OCI-LY7 (cell line): ENCODE results near the gene ALG14. TPM values are rescaled to one million over a fixed set of nuclear protein-coding genes. Genes with fewer than 3 reads are reported as not detected.

Source experiments
- BruUV-seq: library from RNA; stranded (reverse); fragments of 400-500 nt; replicated peaks from 2 replicates; lab custom pipeline; 2021; lab: Mats Ljungman, UMichigan
- CTCF ChIA-PET: fragments of 300-600 bp; sonication (Branson Sonifier 250); formaldehyde crosslinking; loops from one replicate; lab custom pipeline; 2022; ENCODE audit warnings: antibody characterized with exemption; ENCODE audit not compliant: unreplicated experiment; lab: Charles Lee
- POLR2A ChIA-PET: fragments of 300-600 bp; sonication (Branson Sonifier 250); formaldehyde crosslinking; loops from one replicate; lab custom pipeline; 2022; ENCODE audit warnings: antibody characterized with exemption; lab: Charles Lee
- DNase-seq: peaks from one replicate; pipeline ENCODE4 v3.0.0-alpha.2; 2015; ENCODE audit warnings: low spot score
- H2AFZ ChIP-seq: fragments of 200-600 bp; sonication (generic), shearing (Covaris generic); 2 replicates; pipeline ENCODE4 v1.6.1; 2014; ENCODE audit warnings: mild to moderate bottlenecking, antibody characterized with exemption, low read length, moderate library complexity
- H3K27ac ChIP-seq: fragments of 200-600 bp; sonication (generic); 2 replicates; pipeline ENCODE4 v1.5.1; 2014; ENCODE audit warnings: mixed run types, low read depth, mild to moderate bottlenecking, moderate library complexity, low read length, inconsistent platforms; ENCODE audit not compliant: poor library complexity, severe bottlenecking
- H3K36me3 ChIP-seq: fragments of 200-600 bp; sonication (generic); 2 replicates; pipeline ENCODE4 v1.6.1; 2014; ENCODE audit warnings: mild to moderate bottlenecking, antibody characterized with exemption, low read length, moderate library complexity, mixed read lengths; ENCODE audit not compliant: insufficient read depth
- H3K4me1 ChIP-seq: fragments of 200-600 bp; sonication (generic); 2 replicates; pipeline ENCODE4 v1.5.1; 2014; ENCODE audit warnings: mild to moderate bottlenecking, low read length; ENCODE audit not compliant: insufficient read depth, poor library complexity, severe bottlenecking
- H3K4me2 ChIP-seq: fragments of 200-600 bp; sonication (generic); 2 replicates; pipeline ENCODE4 v1.6.1; 2014; ENCODE audit warnings: mild to moderate bottlenecking, low read length
- H3K4me3 ChIP-seq: fragments of 200-600 bp; sonication (generic); 2 replicates; pipeline ENCODE4 v1.5.1; 2014; ENCODE audit warnings: mild to moderate bottlenecking, low read depth, low read length; ENCODE audit not compliant: poor library complexity, severe bottlenecking
- H3K79me2 ChIP-seq: fragments of 200-600 bp; sonication (generic); 2 replicates; pipeline ENCODE4 v1.6.1; 2016; ENCODE audit warnings: low read depth, mild to moderate bottlenecking, low read length, moderate library complexity, mixed read lengths; ENCODE audit not compliant: insufficient read depth
- H3K9me2 ChIP-seq: fragments of 200-600 bp; sonication (generic); 2 replicates; pipeline ENCODE4 v1.6.1; 2016; ENCODE audit warnings: mild to moderate bottlenecking, low read length, mixed read lengths; ENCODE audit not compliant: insufficient read depth
- H3K9me3 ChIP-seq: fragments of 200-600 bp; sonication (generic); 2 replicates; pipeline ENCODE4 v1.6.1; 2014; ENCODE audit warnings: mild to moderate bottlenecking, mixed run types, low read length, mixed read lengths
- H4K20me1 ChIP-seq: fragments of 200-600 bp; sonication (generic); 2 replicates; pipeline ENCODE4 v1.6.1; 2014; ENCODE audit warnings: mild to moderate bottlenecking, antibody characterized with exemption, low read length, moderate library complexity, mixed read lengths; ENCODE audit not compliant: insufficient read depth
- EZH2phosphoT487 ChIP-seq: fragments of 200-600 bp; sonication (generic); IDR thresholded peaks from 2 replicates; pipeline ENCODE4 v1.6.1; 2018; ENCODE audit warnings: low read depth, borderline replicate concordance, mild to moderate bottlenecking, mixed run types, antibody characterized with exemption, low read length, moderate library complexity, mixed read lengths
- intact Hi-C: fragments of 100-400 bp; cut with micrococcal nuclease; formaldehyde crosslinking; loops from one replicate; pipeline ENCODE4 v1.10.0; 2022; ENCODE audit not compliant: unreplicated experiment
- total RNA-seq, 2 experiments: library from RNA; depleted of rRNA in 1 of 2; stranded (reverse); fragments of >200 nt in 1 of 2; shearing (Covaris generic) in 1 of 2; gene quantifications; 2 replicates each; pipeline ENCODE4 v1.2.3, GENCODE V29; 2014 to 2022
- TF ChIP-seq, protein P1 (sequence below): fragments of 200-600 bp; sonication (generic); conservative IDR thresholded peaks from 2 replicates; pipeline ENCODE4 v1.5.1; 2014; ENCODE audit warnings: mild to moderate bottlenecking, antibody characterized with exemption, low read length, moderate library complexity, mixed read lengths

The ALG14 gene
- total RNA-seq, 2 experiments from 2014 or later, result 1.6 to 8.3 TPM

DNA sequence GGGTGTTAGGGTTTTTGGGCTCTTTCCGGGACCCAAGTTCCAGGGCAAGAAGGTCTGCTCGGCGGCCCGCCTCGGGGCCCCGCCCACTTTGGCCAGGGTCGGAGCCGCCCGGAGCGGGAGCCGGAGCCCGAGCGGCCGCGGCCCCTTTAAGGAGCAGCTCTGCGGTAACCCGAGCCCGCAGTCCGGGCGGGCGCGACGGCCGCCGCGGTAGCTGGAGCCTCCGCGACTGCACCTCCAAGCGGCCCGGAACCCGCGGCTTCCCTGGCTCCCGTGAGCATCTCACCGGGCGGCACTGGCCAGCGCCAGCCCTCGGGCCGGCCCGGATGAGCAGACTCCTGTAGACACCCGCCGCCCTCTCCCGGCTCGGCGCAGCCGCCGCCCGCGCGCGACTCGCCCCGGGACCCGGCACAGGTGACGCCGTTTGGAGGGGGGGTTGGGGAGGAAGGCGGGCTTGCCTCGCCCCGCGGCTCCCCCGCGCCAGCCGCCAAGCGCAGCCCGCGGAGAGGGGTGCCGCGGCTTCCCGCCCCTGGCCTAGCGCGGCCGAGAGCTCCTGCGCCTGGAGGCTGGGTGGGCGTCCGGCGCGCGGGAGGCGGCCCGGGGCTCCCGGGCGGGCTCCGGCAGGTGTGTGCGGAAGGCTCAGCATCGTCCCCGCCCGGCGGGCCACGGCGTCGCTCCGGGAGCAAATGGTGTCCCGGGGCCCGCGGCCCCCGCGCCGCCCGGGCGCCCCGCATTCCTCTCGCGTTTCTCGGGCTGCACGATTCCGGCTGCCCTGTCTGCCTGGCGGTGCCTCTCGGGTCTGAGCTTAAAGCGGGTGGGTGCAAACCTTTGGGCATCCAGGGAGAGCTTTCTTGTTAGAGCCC lies 44.7 kb upstream of the ALG14 start, which contains the start of gene TLCD4:
Gene TLCD4, plus strand, starts transcription at position 149 of the 860 bp plus-strand sequence. CDS start 26,547 bp downstream, outside the sequence.
- no peak for TF ChIP-seq EZH2phosphoT487
- TF ChIP-seq, protein P1, sequence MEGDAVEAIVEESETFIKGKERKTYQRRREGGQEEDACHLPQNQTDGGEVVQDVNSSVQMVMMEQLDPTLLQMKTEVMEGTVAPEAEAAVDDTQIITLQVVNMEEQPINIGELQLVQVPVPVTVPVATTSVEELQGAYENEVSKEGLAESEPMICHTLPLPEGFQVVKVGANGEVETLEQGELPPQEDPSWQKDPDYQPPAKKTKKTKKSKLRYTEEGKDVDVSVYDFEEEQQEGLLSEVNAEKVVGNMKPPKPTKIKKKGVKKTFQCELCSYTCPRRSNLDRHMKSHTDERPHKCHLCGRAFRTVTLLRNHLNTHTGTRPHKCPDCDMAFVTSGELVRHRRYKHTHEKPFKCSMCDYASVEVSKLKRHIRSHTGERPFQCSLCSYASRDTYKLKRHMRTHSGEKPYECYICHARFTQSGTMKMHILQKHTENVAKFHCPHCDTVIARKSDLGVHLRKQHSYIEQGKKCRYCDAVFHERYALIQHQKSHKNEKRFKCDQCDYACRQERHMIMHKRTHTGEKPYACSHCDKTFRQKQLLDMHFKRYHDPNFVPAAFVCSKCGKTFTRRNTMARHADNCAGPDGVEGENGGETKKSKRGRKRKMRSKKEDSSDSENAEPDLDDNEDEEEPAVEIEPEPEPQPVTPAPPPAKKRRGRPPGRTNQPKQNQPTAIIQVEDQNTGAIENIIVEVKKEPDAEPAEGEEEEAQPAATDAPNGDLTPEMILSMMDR, result no peak
- BruUV-seq, result no TSS peak
- no peak within 1 kb of the TSS for H2AFZ ChIP-seq
- H3K27ac ChIP-seq, result no peak within 1 kb of the TSS
- H3K9me2 ChIP-seq, result no peaks in the 10 kb centered on the region
- no peak for DNase-seq
- ChIA-PET CTCF (interaction anchor here (0.6 kb wide), 2 partner anchors 15 to 117 kb away, joined by 5 to 6 read pairs; no protein-coding TSS in a partner anchor), POLR2A (interaction anchor here (1.8 kb wide), 1 partner anchor 18 kb away, joined by 4 read pairs; no protein-coding TSS in a partner anchor)
- no peaks in the 10 kb centered on the region for H4K20me1 ChIP-seq
- H3K79me2 ChIP-seq, result no peaks in the 10 kb centered on the region
- peak within 1 kb of the TSS; percentile 62 for H3K4me2 ChIP-seq
- H3K9me3 ChIP-seq, result no peaks in the 10 kb centered on the region
- H3K4me3 ChIP-seq, result peak within 1 kb of the TSS; percentile 50
- intact Hi-C loops, result loop anchor here (2.0 kb wide), 1 partner anchor 33 kb away; no protein-coding TSS in a partner anchor
- H3K36me3 ChIP-seq, result no peaks in the 10 kb centered on the region
- peaks cover 5% of the 10 kb centered on the region for H3K4me1 ChIP-seq

- no peak for TF ChIP-seq EZH2phosphoT487
- TF ChIP-seq, protein P1, result peak; percentile 76
- no TSS peak for BruUV-seq
Observed at GRCh38 chr1:95116580-95117206, 43.9 kb upstream of the ALG14 start.

More at GRCh38 chr1:95116580-95117206, 43.9 kb upstream of the ALG14 start:
- Histone ChIP-seq H2AFZ (no peak overlapping the region), H3K9me2 (no peaks in the 10 kb centered on the region), H3K4me1 (peaks cover 5% of the 10 kb centered on the region), H3K4me3 (peak overlapping the region; percentile 50), H3K79me2 (no peaks in the 10 kb centered on the region), H3K9me3 (no peaks in the 10 kb centered on the region), H3K36me3 (no peaks in the 10 kb centered on the region), H3K4me2 (peak overlapping the region; percentile 62), H3K27ac (no peak overlapping the region), H4K20me1 (no peaks in the 10 kb centered on the region)
- peak; percentile 44 for DNase-seq
- CTCF ChIA-PET, result no interaction called here
- intact Hi-C loops, result loop anchor here (2.0 kb wide), 1 partner anchor 32 kb away; no protein-coding TSS in a partner anchor
- POLR2A ChIA-PET, result no interaction called here
